Hematopoietic multipotent progenitor cell treated with erythropoietin and hydrocortisone succinate and interleukin-3 and kit ligand, for 6 days (in vitro differentiated cells): ENCODE data around the gene KANSL2.
"Not testable (repeated sequence)": the region's sequence is repeated elsewhere in the genome, so short reads cannot be mapped to it uniquely, and the experiment has no call there.

Experiments used
- DNase-seq: peaks from one replicate; pipeline ENCODE4 v3.0.0-alpha.2; 2015

Gene KANSL2

GRCh38 chr12:48681710-48682532 lies at the start of gene KANSL2:
KANSL2 (minus strand) TSS chr12:48682238; CDS start chr12:48681632, 606 bp downstream.
- peak; percentile 100 for DNase-seq

GRCh38 chr12:48728807-48729206 lies 46.8 kb upstream of the KANSL2 start:
- DNase-seq, result no peak

GRCh38 chr12:48720737-48721136 lies 38.7 kb upstream of the KANSL2 start:
- not testable (repeated sequence) for DNase-seq

GRCh38 chr12:48720171-48720570 lies 38.1 kb upstream of the KANSL2 start:
- not testable (repeated sequence) for DNase-seq

GRCh38 chr12:48719002-48719401 lies 37.0 kb upstream of the KANSL2 start:
- not testable (repeated sequence) for DNase-seq

- DNase-seq, result peak; percentile 48
These were observed 35.2 kb upstream of the KANSL2 start for GRCh38 chr12:48717252-48717695.

- peak; percentile 100 for DNase-seq
These were observed 34.6 kb upstream of the KANSL2 start, which contains the start of gene CCNT1 for GRCh38 chr12:48716493-48717251. CCNT1 (minus strand) TSS chr12:48716707; CDS start chr12:48716675, 32 bp downstream.

- no peak for DNase-seq
These were observed 34.1 kb upstream of the KANSL2 start for GRCh38 chr12:48716168-48716492.

- no peak for DNase-seq
These were observed 30.2 kb upstream of the KANSL2 start for GRCh38 chr12:48712209-48712608.

GRCh38 chr12:48698822-48699221 lies 16.8 kb upstream of the KANSL2 start:
- DNase-seq, result not testable (repeated sequence)

GRCh38 chr12:48696626-48697025 lies 14.6 kb upstream of the KANSL2 start:
- DNase-seq, result no peak

GRCh38 chr12:48695859-48696258 lies 13.8 kb upstream of the KANSL2 start:
- DNase-seq, result no peak

- no peak for DNase-seq
These were observed 12.0 kb upstream of the KANSL2 start for GRCh38 chr12:48694038-48694437.

GRCh38 chr12:48693572-48693971 lies 11.5 kb upstream of the KANSL2 start:
- DNase-seq, result peak; percentile 82

- DNase-seq, result no peak
These were observed 9.9 kb upstream of the KANSL2 start for GRCh38 chr12:48691826-48692487.

GRCh38 chr12:48690990-48691389 lies 9.0 kb upstream of the KANSL2 start:
- DNase-seq, result no peak

- DNase-seq, result no peak
These were observed 8.4 kb upstream of the KANSL2 start for GRCh38 chr12:48690436-48690835.

- DNase-seq, result no peak
These were observed 6.8 kb upstream of the KANSL2 start for GRCh38 chr12:48688836-48689235.

- DNase-seq, result peak; percentile 63
These were observed 5.6 kb upstream of the KANSL2 start for GRCh38 chr12:48687592-48687991.

GRCh38 chr12:48686615-48687334 lies 4.7 kb upstream of the KANSL2 start:
- DNase-seq, result peak; percentile 51

- no peak for DNase-seq
These were observed 4.1 kb upstream of the KANSL2 start for GRCh38 chr12:48686037-48686595.

- no peak for DNase-seq
These were observed 1.5 kb upstream of the KANSL2 start for GRCh38 chr12:48683534-48683933.
